CD4-positive, CD25-positive, alpha-beta regulatory T cell (primary cell): ENCODE results near the gene UPK1B. TPM values are rescaled to one million over a fixed set of nuclear protein-coding genes. Genes with fewer than 3 reads are reported as not detected.

ENCODE experiments used
- ATAC-seq, 2 donors: fragments of 150-1000 bp; cut with Tn5 transposase; one replicate each; pipeline ENCODE4 v1.10.0; 2021; ENCODE audit warnings: low read depth in 2 of 2, moderate number of reproducible peaks in 2 of 2, moderate library complexity in 1 of 2
- DNase-seq, 3 donors: peaks; one replicate each; pipeline versions ENCODE4 v3.0.0 to v3.0.0-alpha.2; 2012 to 2022; ENCODE audit warnings: mixed read lengths in 1 of 3
- H3K27ac ChIP-seq: one replicate; pipeline ENCODE4 v1.7.0; 2013; ENCODE audit warnings: mild to moderate bottlenecking, low read length; ENCODE audit not compliant: insufficient read depth, poor library complexity, severe bottlenecking
- H3K27me3 ChIP-seq: one replicate; pipeline ENCODE4 v1.7.0; 2013; ENCODE audit warnings: low read length; ENCODE audit not compliant: control insufficient read depth, insufficient read depth
- H3K36me3 ChIP-seq: one replicate; pipeline ENCODE4 v1.7.0; 2013; ENCODE audit warnings: mild to moderate bottlenecking, low read length, moderate library complexity; ENCODE audit not compliant: control insufficient read depth, insufficient read depth
- H3K4me1 ChIP-seq: 2 replicates; pipeline ENCODE4 v1.7.0; 2013; ENCODE audit warnings: mild to moderate bottlenecking, low read length; ENCODE audit not compliant: insufficient read depth, control insufficient read depth, poor library complexity, severe bottlenecking
- H3K4me3 ChIP-seq: one replicate; pipeline ENCODE4 v1.7.0; 2013; ENCODE audit warnings: low read depth, mild to moderate bottlenecking, low read length, moderate library complexity
- H3K9me3 ChIP-seq, 2 experiments: 1 replicate in 1 of 2; 2 replicates in 1 of 2; pipeline ENCODE4 v1.7.0; 2013; ENCODE audit warnings: low read length in 2 of 2, mild to moderate bottlenecking in 1 of 2, moderate library complexity in 1 of 2; ENCODE audit not compliant: control insufficient read depth in 2 of 2
- H3K27ac Mint-ChIP-seq, 3 donors: one replicate each; pipeline ENCODE4 v1.8.0; 2020 to 2022; ENCODE audit warnings: mild to moderate bottlenecking in 3 of 3, mixed read lengths in 3 of 3, moderate library complexity in 2 of 3
- H3K27me3 Mint-ChIP-seq: one replicate; pipeline ENCODE4 v1.8.0; 2022; ENCODE audit warnings: mild to moderate bottlenecking, mixed read lengths
- H3K36me3 Mint-ChIP-seq: one replicate; pipeline ENCODE4 v1.8.0; 2020; ENCODE audit warnings: mixed read lengths
- H3K4me1 Mint-ChIP-seq, 4 donors: one replicate each; pipeline ENCODE4 v1.8.0; 2020 to 2022; ENCODE audit warnings: mixed read lengths in 4 of 4, mild to moderate bottlenecking in 1 of 4
- H3K4me3 Mint-ChIP-seq, 4 donors: one replicate each; pipeline ENCODE4 v1.8.0; 2020 to 2022; ENCODE audit warnings: mild to moderate bottlenecking in 4 of 4, mixed read lengths in 4 of 4, moderate library complexity in 3 of 4
- H3K9me3 Mint-ChIP-seq, 7 donors: one replicate each; pipeline ENCODE4 v1.8.0; 2020 to 2022; ENCODE audit warnings: mixed read lengths in 7 of 7, mild to moderate bottlenecking in 3 of 7, moderate library complexity in 2 of 7
- polyA plus RNA-seq, 4 donors: library from polyadenylated mRNA; unstranded; fragments of 300-500 nt; fragmentation: Illumina TruSeq; gene quantifications; one replicate each; pipeline ENCODE4 v1.2.3, GENCODE V29; 2021
- total RNA-seq: library from RNA; stranded (reverse); gene quantifications from one replicate; pipeline ENCODE4 v1.2.3, GENCODE V29; 2022

Gene UPK1B
- total and polyA plus RNA-seq, 5 donors from 2014 or later: not detected

- peaks cover 67% of the 10 kb centered on the region for H3K36me3 Mint-ChIP-seq
Measured at GRCh38 chr3:119227070-119227850, 53.9 kb downstream of the UPK1B start.

GRCh38 chr3:119228373-119229145, 55.2 kb downstream of the UPK1B start:
- no peak overlapping the region for H3K4me3 Mint-ChIP-seq
- Histone ChIP-seq H3K4me1 (no peaks in the 10 kb centered on the region), H3K9me3 (no peaks in the 10 kb centered on the region), H3K27ac (no peak overlapping the region), H3K27me3 (no peaks in the 10 kb centered on the region), H3K36me3 (peaks cover 47% of the 10 kb centered on the region), H3K4me3 (no peak overlapping the region)
- H3K36me3 Mint-ChIP-seq: peaks cover 61% of the 10 kb centered on the region
- no peaks in the 10 kb centered on the region for H3K9me3 Mint-ChIP-seq
- H3K4me1 Mint-ChIP-seq: peaks cover 20 to 37% (median 24%) of the 10 kb centered on the region in 4 donors
- ATAC-seq: no peak
- H3K27ac Mint-ChIP-seq: no peak overlapping the region
- H3K27me3 Mint-ChIP-seq: no peaks in the 10 kb centered on the region
- no peak for DNase-seq

More at GRCh38 chr3:119227070-119227850, 53.9 kb downstream of the UPK1B start:
- H3K36me3 ChIP-seq: peaks cover 53% of the 10 kb centered on the region
- no peak overlapping the region for H3K4me3 ChIP-seq
- ATAC-seq (no peak), DNase-seq (no peak)
- no peaks in the 10 kb centered on the region for H3K9me3 ChIP-seq
- Mint-ChIP-seq H3K27me3 (no peaks in the 10 kb centered on the region), H3K4me1 (peaks cover 17 to 30% (median 25%) of the 10 kb centered on the region in 4 donors), H3K4me3 (no peak overlapping the region), H3K27ac (no peak overlapping the region), H3K9me3 (no peaks in the 10 kb centered on the region)
- no peaks in the 10 kb centered on the region for H3K4me1 ChIP-seq
- H3K27ac ChIP-seq: no peak overlapping the region
- H3K27me3 ChIP-seq: no peaks in the 10 kb centered on the region

- no peaks in the 10 kb centered on the region for H3K27me3 ChIP-seq
- Mint-ChIP-seq H3K27ac (no peak overlapping the region), H3K36me3 (peaks cover 57% of the 10 kb centered on the region), H3K9me3 (no peaks in the 10 kb centered on the region), H3K4me3 (no peak overlapping the region), H3K4me1 (peaks cover 20 to 38% (median 22%) of the 10 kb centered on the region in 4 donors), H3K27me3 (no peaks in the 10 kb centered on the region)
- peaks cover 47% of the 10 kb centered on the region for H3K36me3 ChIP-seq
- no peaks in the 10 kb centered on the region for H3K9me3 ChIP-seq
- H3K4me3 ChIP-seq: no peak overlapping the region
- H3K27ac ChIP-seq: no peak overlapping the region
- DNase-seq (no peak), ATAC-seq (no peak)
- H3K4me1 ChIP-seq: no peaks in the 10 kb centered on the region
Measured at GRCh38 chr3:119229190-119229589, 55.8 kb downstream of the UPK1B start.

GRCh38 chr3:119230071-119230470, 56.7 kb downstream of the UPK1B start:
- peaks cover 66% of the 10 kb centered on the region for H3K36me3 Mint-ChIP-seq
- H3K4me1 Mint-ChIP-seq: peaks cover 23 to 42% (median 26%) of the 10 kb centered on the region in 4 donors
- no peaks in the 10 kb centered on the region for H3K4me1 ChIP-seq

GRCh38 chr3:119230745-119231144, 57.3 kb downstream of the UPK1B start:
- Mint-ChIP-seq H3K36me3 (peaks cover 73% of the 10 kb centered on the region), H3K27ac (no peak overlapping the region), H3K4me3 (no peak overlapping the region), H3K27me3 (no peaks in the 10 kb centered on the region), H3K9me3 (no peaks in the 10 kb centered on the region), H3K4me1 (peaks cover 24 to 47% (median 29%) of the 10 kb centered on the region in 4 donors)
- DNase-seq (no peak), ATAC-seq (no peak)
- H3K4me3 ChIP-seq: no peak overlapping the region
- peaks cover 55% of the 10 kb centered on the region for H3K36me3 ChIP-seq
- H3K27ac ChIP-seq: no peak overlapping the region
- no peaks in the 10 kb centered on the region for H3K4me1 ChIP-seq
- H3K27me3 ChIP-seq: no peaks in the 10 kb centered on the region
- no peaks in the 10 kb centered on the region for H3K9me3 ChIP-seq

More at GRCh38 chr3:119230071-119230470, 56.7 kb downstream of the UPK1B start:
- H3K27ac Mint-ChIP-seq: no peak overlapping the region
- Histone ChIP-seq H3K27me3 (no peaks in the 10 kb centered on the region), H3K27ac (no peak overlapping the region), H3K4me3 (no peak overlapping the region), H3K9me3 (no peaks in the 10 kb centered on the region), H3K36me3 (peaks cover 48% of the 10 kb centered on the region)
- ATAC-seq: no peak
- H3K27me3 Mint-ChIP-seq: no peaks in the 10 kb centered on the region
- no peaks in the 10 kb centered on the region for H3K9me3 Mint-ChIP-seq
- DNase-seq: no peak
- H3K4me3 Mint-ChIP-seq: no peak overlapping the region

- DNase-seq (no peak), ATAC-seq (no peak)
- peaks cover 29 to 58% (median 45%) of the 10 kb centered on the region in 4 donors for H3K4me1 Mint-ChIP-seq
- Histone ChIP-seq H3K9me3 (no peaks in the 10 kb centered on the region), H3K27me3 (no peaks in the 10 kb centered on the region), H3K36me3 (peaks cover 36% of the 10 kb centered on the region), H3K4me1 (peaks cover 22% of the 10 kb centered on the region), H3K27ac (no peak overlapping the region), H3K4me3 (no peak overlapping the region)
- H3K27me3 Mint-ChIP-seq: no peaks in the 10 kb centered on the region
- H3K4me3 Mint-ChIP-seq: no peak overlapping the region
- peaks cover 0 to 2% (median 0%) of the 10 kb centered on the region in 7 donors for H3K9me3 Mint-ChIP-seq
- no peak overlapping the region for H3K27ac Mint-ChIP-seq
- peaks cover 48% of the 10 kb centered on the region for H3K36me3 Mint-ChIP-seq
Measured at GRCh38 chr3:119234610-119235009, 61.2 kb downstream of the UPK1B start.

GRCh38 chr3:119235151-119235550, 61.8 kb downstream of the UPK1B start:
- Mint-ChIP-seq H3K4me3 (no peak overlapping the region), H3K9me3 (peaks cover 0 to 2% (median 0%) of the 10 kb centered on the region in 7 donors), H3K36me3 (peaks cover 43% of the 10 kb centered on the region), H3K27ac (peak overlapping the region in 2 of 3 donors; percentile 32 to 61), H3K27me3 (no peaks in the 10 kb centered on the region), H3K4me1 (peaks cover 35 to 63% (median 50%) of the 10 kb centered on the region in 4 donors)
- H3K4me3 ChIP-seq: no peak overlapping the region
- H3K4me1 ChIP-seq: peaks cover 27% of the 10 kb centered on the region
- no peaks in the 10 kb centered on the region for H3K27me3 ChIP-seq
- DNase-seq: no peak
- H3K27ac ChIP-seq: no peak overlapping the region
- no peak for ATAC-seq
- H3K9me3 ChIP-seq: no peaks in the 10 kb centered on the region
- H3K36me3 ChIP-seq: peaks cover 31% of the 10 kb centered on the region
